HL-60/S4 treated with retinoic acid at 250 ng/mL for 4 days and 3 days (cell line): ENCODE measurements around the gene CDH13.

Experiments used
- in situ Hi-C: fragments of 300-500 bp; cut with MboI; formaldehyde crosslinking; loops from 2 replicates; pipeline ENCODE4 v1.7.0; 2022; ENCODE audit warnings: low sequenced_read_pairs

The CDH13 gene

DNA sequence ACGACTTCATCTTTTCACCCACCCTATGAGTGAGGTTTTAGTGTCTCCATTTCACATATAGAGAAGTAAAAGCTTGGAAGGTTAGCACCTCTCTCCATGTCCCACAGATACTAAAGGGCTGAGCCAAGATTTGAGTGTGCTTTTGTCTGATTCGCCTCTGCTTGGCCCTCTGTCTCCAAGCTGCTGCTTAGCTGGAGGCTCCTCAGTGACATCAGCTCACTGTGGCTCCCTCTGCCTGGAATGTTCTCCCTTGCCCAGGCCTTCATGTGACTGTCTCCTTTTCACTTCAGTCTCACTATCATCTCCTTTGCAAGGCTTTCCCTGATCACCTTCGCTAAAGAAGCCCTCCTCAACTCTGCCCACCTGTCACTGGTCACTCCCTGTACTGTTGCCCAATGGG is 1096.5 kb downstream of the CDH13 start:
- in situ Hi-C loops = no loop called here

DNA sequence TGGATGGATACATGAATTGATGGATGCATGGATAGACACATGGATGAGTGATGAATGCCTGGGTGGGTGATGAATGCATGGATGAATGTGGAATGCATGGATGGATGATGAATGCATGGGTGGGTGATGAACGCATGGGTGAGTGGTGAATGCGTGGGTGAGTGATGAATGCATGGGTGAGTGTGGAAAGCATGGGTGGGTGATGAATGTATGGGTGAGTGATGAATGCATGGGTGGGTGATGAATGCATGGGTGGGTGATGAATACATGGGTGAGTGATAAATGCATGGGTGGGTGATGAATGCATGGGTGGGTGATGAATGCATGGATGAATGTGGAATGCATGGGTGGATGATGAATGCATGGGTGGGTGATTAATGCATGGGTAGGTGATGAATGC is 1097.1 kb downstream of the CDH13 start:
- in situ Hi-C loops = no loop called here

DNA sequence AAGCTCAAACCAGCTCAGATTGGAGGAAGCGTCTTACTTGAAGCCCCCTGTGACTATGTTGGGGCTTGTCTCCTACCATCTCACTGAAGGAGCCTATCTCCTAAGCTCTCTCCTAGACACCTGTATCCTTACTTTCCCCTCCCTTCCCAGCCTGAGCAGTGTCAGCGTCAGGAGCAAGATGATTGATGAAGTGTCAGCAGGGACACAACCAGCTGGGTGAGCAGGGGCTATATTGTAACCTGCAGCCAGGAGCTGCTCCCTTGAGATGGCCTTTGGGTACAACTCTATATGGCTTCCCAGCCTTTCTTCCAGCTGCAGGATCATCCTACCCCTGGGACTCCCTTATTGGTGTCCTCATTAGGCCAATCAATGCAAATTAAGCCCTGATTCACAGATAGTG is 1097.8 kb downstream of the CDH13 start:
- in situ Hi-C loops = no loop called here

DNA sequence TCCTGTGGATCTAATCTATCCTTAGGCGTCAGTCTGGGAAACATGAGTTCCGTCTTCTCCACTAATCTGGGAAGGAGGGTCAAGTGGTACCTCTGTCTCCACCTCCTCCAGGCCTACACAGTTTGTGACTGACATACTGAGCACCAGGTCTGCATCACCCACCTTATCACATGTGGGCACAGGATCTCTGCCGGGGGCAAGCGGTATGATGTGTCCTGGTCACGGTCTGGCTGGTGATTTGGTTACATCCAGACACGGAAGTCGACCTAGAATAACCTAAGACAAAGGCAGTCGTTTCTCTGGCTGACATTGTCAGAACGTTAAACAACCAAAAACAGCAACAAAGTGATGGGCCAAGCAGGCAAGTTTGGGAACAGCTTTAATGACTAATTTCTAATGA is 1098.5 kb downstream of the CDH13 start:
- in situ Hi-C loops = no loop called here

DNA sequence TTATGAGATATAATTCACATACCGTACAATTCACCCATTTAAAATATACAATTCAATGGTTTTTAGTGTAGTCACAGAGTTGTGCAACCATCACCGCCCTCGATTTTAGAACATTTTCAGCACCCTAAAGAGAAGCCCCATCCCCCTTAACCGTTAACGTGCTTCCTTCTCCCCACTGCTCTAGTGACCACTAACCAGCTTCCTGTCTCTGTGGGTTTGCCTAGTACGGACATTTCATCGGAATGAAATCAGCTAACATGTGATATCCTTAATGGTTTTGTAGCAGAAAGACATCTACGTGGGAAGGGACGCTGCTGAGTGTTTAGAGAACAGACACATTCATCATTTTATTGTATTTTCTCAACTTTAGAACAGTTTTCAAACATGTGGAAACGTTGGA is 1100.2 kb downstream of the CDH13 start:
- in situ Hi-C loops = no loop called here

DNA sequence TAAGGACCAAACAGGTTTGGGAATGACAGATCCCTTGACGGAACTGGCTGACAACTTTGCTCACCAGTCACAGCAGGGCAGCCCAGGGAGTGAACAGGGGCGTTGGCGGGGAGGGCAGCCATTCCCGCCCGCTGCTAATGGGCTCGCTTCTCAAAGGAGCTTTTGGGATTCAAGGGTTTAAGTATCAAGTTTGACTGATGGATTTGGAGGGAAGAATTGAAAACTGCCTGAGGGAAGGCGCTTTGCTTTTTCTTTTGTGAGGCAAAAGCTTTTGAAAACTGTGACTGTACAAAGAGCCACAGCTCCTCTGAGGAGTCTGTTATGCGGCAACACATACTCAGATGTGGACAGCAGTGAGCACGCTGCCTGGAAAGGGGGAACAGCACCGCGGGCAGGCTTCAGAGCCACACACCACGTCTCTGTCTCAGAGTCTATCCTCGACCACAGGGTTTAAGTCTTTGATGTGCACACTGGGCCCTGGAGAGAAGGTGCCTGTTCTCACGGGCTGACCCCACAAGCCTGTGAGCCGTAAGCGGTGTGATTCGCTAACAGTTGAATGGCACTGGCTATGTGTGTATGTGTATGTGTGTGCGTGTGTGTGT is 1101.1 kb downstream of the CDH13 start:
- in situ Hi-C loops = no loop called here

DNA sequence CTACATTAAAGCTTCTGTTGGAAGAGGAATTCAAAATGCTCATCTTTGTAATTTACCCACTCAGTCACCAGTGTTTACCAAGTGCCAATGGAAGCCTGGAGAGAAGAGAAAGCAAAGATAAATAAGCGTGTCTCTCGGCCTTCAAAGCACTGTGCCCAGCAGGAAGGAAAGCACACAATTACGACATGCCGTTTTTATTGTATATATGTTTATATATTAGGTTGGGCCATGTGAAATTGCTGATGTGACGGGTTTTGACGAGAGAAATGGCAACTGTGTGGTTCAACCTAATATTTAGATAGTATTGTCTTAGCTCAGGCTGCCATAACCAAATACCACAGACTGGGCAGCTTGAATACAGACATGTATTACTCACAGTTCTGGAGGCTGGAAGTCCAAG is 1101.7 kb downstream of the CDH13 start:
- in situ Hi-C loops = no loop called here

DNA sequence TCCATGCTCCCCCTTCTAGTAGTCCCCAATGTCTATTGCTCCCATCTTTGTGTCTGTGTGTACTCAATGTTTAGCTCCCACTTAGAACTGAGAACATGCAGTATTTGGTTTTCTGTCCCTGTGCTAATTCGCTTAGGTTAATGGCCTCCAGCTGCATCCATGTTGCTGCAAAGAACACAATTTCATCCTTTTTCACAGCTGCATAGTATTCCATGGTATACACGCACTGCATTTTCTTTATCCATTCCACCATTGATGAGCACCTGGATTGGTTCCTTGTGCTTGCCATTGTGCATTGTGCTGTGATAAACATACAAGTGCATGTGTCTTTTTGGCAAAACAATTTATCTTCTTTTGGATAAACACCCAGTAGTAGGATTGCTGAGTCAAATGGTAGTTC is 1104.0 kb downstream of the CDH13 start:
- in situ Hi-C loops = no loop called here

DNA sequence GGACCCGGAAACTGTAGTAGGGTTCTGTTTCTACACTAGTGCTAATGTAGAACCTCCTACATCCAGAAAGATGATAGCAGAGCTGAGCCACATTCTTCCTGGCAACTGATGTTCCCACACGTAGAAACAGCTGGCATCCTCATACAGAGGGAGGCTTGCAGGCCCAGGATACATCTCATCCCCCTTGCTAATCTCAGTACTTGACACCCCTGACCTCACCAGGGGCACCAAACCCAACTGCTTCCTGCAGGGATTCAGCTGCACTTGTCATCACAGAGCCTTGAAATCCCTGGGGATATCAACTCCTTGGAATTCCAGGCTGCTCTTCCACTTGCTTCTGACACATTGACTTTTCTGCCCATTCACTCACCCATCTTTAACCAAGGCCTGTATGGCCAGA is 1105.8 kb downstream of the CDH13 start:
- in situ Hi-C loops = no loop called here

DNA sequence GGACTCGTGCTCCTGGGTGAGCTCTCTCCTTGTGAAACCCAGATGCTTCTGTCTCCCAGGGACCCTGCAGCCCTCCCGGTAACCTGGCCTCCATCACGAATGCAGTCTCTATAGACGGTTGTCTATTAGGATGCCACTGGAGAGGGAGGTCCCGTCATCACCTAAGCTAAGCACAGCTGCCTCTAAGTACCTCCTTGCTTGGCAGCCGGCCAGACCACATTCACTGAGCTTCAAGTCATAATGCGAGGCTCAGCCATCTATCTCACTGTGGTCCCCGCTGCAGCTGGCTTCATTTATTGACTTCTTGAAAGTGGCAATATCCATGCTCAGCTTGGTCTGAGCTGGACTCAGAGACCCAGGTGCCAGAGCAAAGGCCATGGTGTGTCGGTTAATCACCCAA is 1106.5 kb downstream of the CDH13 start:
- in situ Hi-C loops = no loop called here

DNA sequence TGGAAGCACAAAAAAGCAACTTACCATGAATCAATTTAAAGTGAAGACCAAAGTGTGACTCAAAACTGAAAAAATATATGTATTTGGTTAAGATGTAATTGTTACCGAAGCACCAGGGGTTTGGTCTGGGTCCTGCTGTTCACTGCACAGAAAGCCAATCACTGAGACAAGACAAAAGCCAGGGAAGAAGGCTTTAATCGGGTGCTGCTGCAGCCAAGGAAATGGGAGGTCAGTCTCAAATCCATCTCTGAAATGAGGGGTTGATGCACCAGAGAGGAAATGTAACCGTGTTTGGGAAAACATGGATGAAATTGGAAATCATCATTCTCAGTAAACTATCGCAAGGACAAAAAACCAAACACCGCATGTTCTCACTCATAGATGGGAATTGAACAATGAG is 1107.4 kb downstream of the CDH13 start:
- in situ Hi-C loops = no loop called here

DNA sequence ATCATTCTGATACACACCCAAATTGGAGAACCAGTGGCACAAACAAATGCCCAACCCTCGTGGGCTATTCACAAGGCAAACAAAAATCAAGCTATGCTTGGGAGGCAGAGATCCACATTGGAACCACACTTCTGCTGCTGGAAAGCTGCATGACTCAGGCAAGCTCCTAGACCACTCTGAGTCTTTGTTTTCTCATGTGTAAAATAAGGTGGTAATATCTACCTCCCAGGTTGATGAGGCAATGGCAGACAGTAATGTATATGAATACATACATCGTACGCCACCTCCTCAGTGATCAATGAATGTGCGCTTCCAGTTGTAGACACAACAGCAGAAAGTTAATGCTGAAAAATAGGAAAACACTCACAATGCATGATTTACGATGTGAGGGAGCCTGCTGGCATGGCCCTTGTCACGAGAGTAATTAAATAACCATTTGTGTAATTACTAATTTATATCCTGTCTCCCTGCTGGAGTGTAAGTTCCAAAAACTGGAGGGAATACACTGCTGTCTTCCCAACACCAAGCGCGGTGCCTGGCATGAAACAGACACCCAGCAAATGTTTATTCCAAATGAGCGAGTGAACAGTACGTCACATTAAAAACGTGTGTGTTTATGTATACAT is 1111.1 kb downstream of the CDH13 start:
- in situ Hi-C loops = no loop called here

DNA sequence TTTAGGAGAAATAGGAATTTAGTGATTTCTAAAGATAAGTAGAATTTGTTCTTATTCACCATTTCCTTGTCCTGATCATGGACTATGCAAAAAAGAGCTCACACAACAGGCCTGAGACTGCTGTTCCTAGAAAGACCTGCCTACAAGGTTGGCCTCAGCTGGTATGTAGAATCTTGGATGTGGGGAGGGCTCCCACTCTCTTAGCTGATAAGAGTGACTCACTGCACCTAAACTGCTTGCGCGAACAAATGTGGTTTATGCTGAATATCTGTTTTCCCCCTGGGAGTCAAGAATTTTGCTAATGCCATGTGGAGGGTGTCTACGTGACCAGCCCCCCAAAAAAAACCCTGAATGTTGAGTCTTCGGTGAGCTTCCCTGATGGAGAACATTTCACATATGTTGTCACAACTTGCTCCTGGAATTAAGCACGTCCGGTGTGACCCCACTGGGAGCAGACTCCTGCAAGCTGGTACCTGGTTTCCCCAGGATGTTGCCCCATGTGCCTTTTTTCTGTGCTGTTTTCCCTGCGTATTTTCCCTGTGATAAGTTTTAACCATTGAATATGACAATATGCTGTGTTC is 1112.2 kb downstream of the CDH13 start:
- in situ Hi-C loops = no loop called here

DNA sequence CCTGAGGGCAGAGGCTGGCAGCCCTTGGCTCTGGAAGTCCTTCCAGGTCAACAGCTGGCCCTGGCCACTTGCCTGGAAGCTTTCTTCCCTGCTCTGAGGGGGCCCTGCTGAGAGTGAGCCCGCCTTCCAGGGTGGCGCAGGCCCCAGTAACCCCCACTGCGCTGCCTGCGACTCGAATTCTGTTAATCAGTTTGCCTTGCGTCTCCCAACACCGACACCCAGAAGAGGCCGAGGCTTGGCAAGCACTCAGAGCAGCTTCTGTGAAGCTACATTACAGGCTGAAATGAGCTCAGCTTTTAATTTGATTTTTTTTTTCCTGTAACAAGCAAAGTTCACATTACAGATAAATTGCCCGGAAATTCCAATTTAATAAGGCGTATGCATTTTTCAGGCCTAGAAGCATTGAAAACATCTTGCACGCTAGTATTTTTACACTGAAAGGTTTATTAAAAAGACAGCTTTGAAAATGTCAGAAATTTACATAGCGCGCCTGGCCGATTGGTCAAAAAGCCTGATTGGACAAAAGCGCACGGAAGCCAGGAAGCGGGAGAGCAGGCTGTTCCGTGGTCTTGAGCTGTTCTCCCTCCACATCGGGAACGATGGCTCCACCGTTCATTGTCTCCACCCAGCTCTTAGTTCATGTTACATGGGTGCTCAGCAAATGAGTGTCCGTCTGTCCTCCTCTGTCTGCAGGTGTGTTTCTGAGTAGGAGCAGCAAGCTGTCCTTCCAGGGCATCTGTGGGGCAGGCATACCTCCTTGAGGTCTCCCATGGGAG is 1115.5 kb downstream of the CDH13 start:
- in situ Hi-C loops = no loop called here

DNA sequence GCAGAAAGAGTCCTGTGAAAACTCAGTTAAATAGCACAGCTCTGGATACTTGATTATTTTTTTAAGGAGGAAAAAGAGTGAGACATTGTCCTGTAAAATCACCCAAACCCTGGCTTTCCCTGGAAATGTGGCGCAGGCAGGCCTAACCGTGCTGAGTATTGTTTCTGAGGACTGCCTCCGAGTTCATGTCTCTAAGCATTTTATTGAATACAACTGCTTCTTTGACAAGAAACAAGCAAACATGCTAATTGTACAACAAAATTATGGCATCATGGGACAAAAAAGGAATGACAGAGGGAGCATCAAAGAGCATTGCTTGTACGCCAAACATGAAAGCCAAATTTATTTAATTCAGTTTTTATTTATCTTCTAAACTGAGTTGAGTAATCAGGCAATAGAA is 1116.5 kb downstream of the CDH13 start:
- in situ Hi-C loops = no loop called here

DNA sequence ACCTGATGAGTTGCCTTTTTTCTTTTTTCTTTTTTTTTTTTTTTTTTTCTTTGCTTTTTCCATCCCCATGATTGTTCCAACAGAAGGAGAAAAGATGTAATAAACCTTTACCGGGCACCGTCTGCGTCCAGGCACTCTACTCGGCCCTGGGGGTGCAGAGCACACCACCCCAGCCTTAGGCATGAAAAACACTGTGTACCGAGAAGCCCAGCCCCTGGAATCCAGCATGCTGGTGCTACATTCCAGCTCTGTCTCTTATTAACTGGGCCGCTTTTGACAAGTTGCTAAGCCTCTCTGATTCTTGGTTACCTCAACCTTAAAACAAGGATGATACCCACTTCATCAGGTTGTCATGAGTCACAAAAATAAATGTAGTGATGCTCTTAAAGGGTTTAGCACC is 1117.0 kb downstream of the CDH13 start:
- in situ Hi-C loops = no loop called here

DNA sequence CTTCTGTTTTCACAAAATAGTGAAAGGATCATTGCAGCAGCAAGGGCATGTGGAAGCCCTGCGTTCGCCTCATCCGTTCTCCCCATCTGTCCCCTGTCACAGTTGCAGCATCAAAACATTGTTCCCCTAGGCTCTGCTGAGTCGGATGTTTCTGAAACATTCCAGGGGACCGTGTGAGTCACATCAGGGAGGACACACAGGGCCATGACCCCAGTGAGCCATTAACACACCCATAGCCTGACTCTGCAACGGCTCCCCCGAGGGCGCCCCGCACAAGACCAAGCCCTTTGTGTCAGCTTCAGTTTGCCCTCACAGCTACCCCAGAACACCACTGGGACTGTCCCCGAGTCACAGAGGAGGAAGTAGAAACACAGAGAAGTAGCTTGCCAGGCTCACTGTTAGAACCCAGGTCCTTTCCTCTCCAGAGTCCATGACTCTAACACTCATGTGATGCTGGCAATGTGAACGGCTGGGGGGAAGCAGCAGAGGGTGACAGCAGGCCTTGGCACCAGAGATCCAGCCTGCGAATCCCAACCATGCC is 1117.7 kb downstream of the CDH13 start:
- in situ Hi-C loops = no loop called here

DNA sequence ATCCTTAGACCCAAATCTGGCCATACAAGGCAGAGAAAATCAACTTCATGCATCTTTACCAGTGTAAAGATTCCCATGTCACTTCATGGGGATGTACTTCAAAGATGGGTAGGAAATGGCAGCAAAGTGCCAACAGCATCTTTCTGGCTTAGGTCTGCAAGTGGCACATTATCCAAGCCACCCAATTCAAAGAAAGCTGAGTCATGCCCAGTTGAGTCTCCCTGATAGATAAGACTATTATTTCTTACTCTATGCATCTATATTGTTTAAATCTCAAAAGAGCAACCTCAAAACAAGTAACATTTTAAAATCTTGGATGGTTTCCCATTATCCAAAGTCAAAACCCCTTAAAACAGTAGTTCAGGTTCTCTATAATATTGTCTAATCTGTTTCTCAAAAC is 1119.8 kb downstream of the CDH13 start:
- in situ Hi-C loops = no loop called here

DNA sequence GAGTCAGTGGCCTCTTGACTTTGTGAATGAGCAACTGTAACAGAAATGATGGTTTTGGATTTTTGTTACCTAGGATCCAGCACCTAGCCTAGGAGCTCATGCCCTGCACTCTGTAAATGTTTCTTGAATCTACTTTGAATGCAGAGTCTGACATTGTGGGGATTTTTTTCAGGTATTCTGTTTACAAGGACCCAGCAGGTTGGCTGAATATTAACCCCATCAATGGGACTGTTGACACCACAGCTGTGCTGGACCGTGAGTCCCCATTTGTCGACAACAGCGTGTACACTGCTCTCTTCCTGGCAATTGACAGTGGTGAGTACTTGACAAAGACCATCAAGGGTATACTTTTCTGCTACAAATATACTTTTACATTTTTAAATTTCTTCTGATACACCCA is 1121.2 kb downstream of the CDH13 start:
- in situ Hi-C loops = no loop called here

DNA sequence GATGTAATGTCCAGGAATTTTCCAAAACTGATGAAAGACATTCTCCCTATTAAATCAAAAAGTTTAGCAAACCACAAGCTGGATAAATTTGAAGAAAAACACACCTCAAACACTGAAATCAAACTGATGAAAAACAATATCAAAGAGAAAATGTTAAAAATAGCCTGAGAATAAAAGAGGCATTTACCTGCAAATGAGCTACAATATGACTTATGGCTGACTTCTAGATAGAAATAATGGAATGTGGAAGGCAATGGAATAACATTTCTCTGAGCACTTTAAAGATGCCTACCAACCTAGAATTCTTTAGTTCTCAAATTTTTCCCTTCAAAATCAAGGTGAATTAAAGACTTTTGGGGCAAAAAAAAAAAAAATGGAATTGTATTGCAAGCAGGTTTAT is 1128.6 kb downstream of the CDH13 start:
- in situ Hi-C loops = no loop called here

DNA sequence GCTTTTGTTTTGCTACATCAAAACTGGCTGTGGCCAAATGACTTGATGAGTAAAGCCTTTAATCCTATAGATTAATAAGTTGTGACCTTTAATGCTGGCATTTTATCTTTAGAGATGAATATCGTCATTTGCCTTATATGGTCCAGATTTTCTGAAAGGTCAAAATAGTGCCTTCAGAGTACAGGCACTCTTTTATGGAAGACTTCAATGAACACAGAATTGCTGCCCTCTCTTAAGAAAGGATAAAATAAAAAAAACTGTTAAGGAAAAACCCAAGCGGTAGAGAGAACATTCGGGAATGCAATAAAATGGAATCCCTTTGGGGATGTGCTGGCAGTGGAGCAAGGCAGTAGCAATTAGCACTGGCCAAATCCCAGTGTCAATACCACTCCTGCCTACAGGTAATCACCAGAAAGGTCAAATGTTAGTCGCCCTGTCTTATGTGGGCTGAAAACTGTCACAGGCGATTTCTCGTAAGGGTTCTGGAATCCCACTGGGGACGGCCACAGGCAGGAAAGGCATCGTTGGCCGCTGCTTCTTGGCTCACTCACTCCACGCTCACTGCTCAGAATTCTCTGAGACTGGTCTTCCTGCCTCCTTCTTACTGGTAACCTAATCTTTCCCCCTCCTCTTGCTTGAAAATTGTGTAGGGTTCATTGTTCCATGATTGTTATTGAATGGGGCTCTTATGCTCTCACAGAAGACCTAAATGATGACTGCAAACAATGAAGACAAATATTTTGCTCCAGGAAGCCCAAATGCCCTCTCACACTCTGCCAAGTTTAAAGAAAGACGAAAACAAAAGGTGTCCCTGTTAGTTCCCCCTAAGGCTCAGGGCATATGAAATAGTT is 1135.6 kb downstream of the CDH13 start:
- in situ Hi-C loops = no loop called here
